PC-3 (cell line): ENCODE data around the gene NXPH2. TPM values are rescaled to one million over a fixed set of nuclear protein-coding genes. Genes with fewer than 3 reads are reported as not detected.

ENCODE experiments used
- ATAC-seq: fragments of 200-7000 bp; cut with Tn5 transposase; 2 replicates; pipeline ENCODE4 v1.9.1; 2020; ENCODE audit warnings: mild to moderate bottlenecking, moderate library complexity
- BruUV-seq: library from RNA; stranded (reverse); fragments of 400-500 nt; replicated peaks from 2 replicates; lab custom pipeline; 2021; lab: Mats Ljungman, UMichigan
- CTCF ChIA-PET: fragments of 300-600 bp; sonication (Branson Sonifier 250); formaldehyde crosslinking; loops from one replicate; lab custom pipeline; 2022; ENCODE audit warnings: antibody characterized with exemption; lab: Charles Lee
- POLR2A ChIA-PET: fragments of 300-600 bp; sonication (Branson Sonifier 250); formaldehyde crosslinking; loops from one replicate; lab custom pipeline; 2022; ENCODE audit warnings: antibody characterized with exemption; ENCODE audit not compliant: unreplicated experiment; lab: Charles Lee
- DNase-seq: peaks from one replicate; pipeline ENCODE4 v3.0.0-alpha.2; 2015
- H2AFZ ChIP-seq: fragments of 300-600 bp; sonication (generic); 2 replicates; pipeline ENCODE4 v1.6.0; 2016; ENCODE audit warnings: antibody characterized with exemption, low read length
- H3F3A ChIP-seq: fragments of 300-600 bp; sonication (generic); one replicate; pipeline ENCODE4 v1.6.0; 2017; ENCODE audit warnings: antibody characterized with exemption, low read length, control low read depth, mild to moderate bottlenecking; ENCODE audit not compliant: unreplicated experiment
- H3K27ac ChIP-seq: fragments of 300-600 bp; sonication (generic); 2 replicates; pipeline ENCODE4 v1.5.1; 2016; ENCODE audit warnings: mild to moderate bottlenecking, low read length
- H3K27me3 ChIP-seq: fragments of 300-600 bp; sonication (generic); 2 replicates; pipeline ENCODE4 v1.6.1; 2016; ENCODE audit warnings: low read length, mixed read lengths
- H3K36me3 ChIP-seq: fragments of 300-600 bp; sonication (generic); 2 replicates; pipeline ENCODE4 v1.6.1; 2016; ENCODE audit warnings: low read depth, mixed run types, low read length, mixed read lengths
- H3K4me1 ChIP-seq: fragments of 300-600 bp; sonication (generic); 2 replicates; pipeline ENCODE4 v1.5.1; 2016; ENCODE audit warnings: low read length; ENCODE audit not compliant: insufficient read depth
- H3K4me2 ChIP-seq: fragments of 300-600 bp; sonication (generic); 2 replicates; pipeline ENCODE4 v1.6.0; 2016; ENCODE audit warnings: low read length
- H3K4me3 ChIP-seq: fragments of 300-600 bp; sonication (generic); 2 replicates; pipeline ENCODE4 v1.5.1; 2016; ENCODE audit warnings: mild to moderate bottlenecking, low read length, mixed read lengths
- H3K79me2 ChIP-seq: fragments of 300-600 bp; sonication (generic); 2 replicates; pipeline ENCODE4 v1.6.1; 2017; ENCODE audit warnings: low read length, mixed read lengths
- H3K9ac ChIP-seq: fragments of 300-600 bp; sonication (generic); 2 replicates; pipeline ENCODE4 v1.6.0; 2016; ENCODE audit warnings: mild to moderate bottlenecking, low read length
- H3K9me2 ChIP-seq: fragments of 300-600 bp; sonication (generic); replicated peaks from 2 replicates; pipeline ENCODE4 v1.6.1; 2016; ENCODE audit warnings: mixed run types, low read length, mixed read lengths
- H3K9me3 ChIP-seq: fragments of 300-600 bp; sonication (generic); 2 replicates; pipeline ENCODE4 v1.6.1; 2016; ENCODE audit warnings: low read length, mixed read lengths
- H4K20me1 ChIP-seq: fragments of 300-600 bp; sonication (generic); 2 replicates; pipeline ENCODE4 v1.6.1; 2016; ENCODE audit warnings: low read length, mixed read lengths
- CTCF ChIP-seq: fragments of 300-600 bp; sonication (generic); conservative IDR thresholded peaks from 2 replicates; pipeline ENCODE4 v1.5.1; 2017; ENCODE audit warnings: antibody characterized with exemption, low read depth, mild to moderate bottlenecking, low read length
- EZH2 ChIP-seq: fragments of 300-600 bp; sonication (generic); IDR thresholded peaks from one replicate; pipeline ENCODE4 v1.6.1; 2017; ENCODE audit warnings: antibody characterized with exemption, mild to moderate bottlenecking, low read length; ENCODE audit not compliant: unreplicated experiment
- EZH2phosphoT487 ChIP-seq: fragments of 300-600 bp; sonication (generic); IDR thresholded peaks from 2 replicates; pipeline ENCODE4 v1.6.1; 2018; ENCODE audit warnings: mild to moderate bottlenecking, antibody characterized with exemption, low read length, borderline replicate concordance
- intact Hi-C: fragments of 100-400 bp; cut with micrococcal nuclease; formaldehyde crosslinking; loops from 2 replicates; pipeline ENCODE4 v1.9.0; 2023
- total RNA-seq: library from RNA; depleted of rRNA; stranded (reverse); fragments of >200 nt; gene quantifications from 2 replicates; pipeline ENCODE4 v1.2.3, GENCODE V29; 2014

The NXPH2 gene
- total RNA-seq, 1 experiment from 2014 or later: not detected

GRCh38 chr2:138682163-138682562 is 98.0 kb downstream of the NXPH2 start:
- TF ChIP-seq CTCF: no peak
- no peak for TF ChIP-seq EZH2phosphoT487
- no peak for TF ChIP-seq EZH2
- CTCF ChIA-PET: interaction anchor here (0.6 kb wide), 1 partner anchor 236 kb away, joined by 3 read pairs; no protein-coding TSS in a partner anchor
- POLR2A ChIA-PET: no interaction called here
- H3K36me3 ChIP-seq: no peaks in the 10 kb centered on the region
- H4K20me1 ChIP-seq: no peaks in the 10 kb centered on the region
- no peak overlapping the region for H3K27ac ChIP-seq
- ATAC-seq: no peak
- H3K9me2 ChIP-seq: no peaks in the 10 kb centered on the region
- H3K9me3 ChIP-seq: no peaks in the 10 kb centered on the region
- no peak overlapping the region for H2AFZ ChIP-seq
- H3F3A ChIP-seq: no peaks in the 10 kb centered on the region
- H3K4me3 ChIP-seq: no peak overlapping the region
- no peaks in the 10 kb centered on the region for H3K79me2 ChIP-seq
- H3K9ac ChIP-seq: no peak overlapping the region
- intact Hi-C loops: no loop called here
- H3K27me3 ChIP-seq: peaks cover 3% of the 10 kb centered on the region; the same call in 1 of the 2 replicates
- no peak overlapping the region for H3K4me2 ChIP-seq
- H3K4me1 ChIP-seq: no peaks in the 10 kb centered on the region
- no peak for DNase-seq
- BruUV-seq: no TSS peak

GRCh38 chr2:138677221-138677620 is 103.0 kb downstream of the NXPH2 start:
- TF ChIP-seq EZH2phosphoT487: no peak
- no peak for TF ChIP-seq CTCF
- TF ChIP-seq EZH2: no peak
- ChIA-PET CTCF (no interaction called here), POLR2A (interaction anchor here (0.5 to 0.6 kb wide), 2 partner anchors 17 to 26 kb away, joined by 3 read pairs; no protein-coding TSS in a partner anchor)
- BruUV-seq: no TSS peak
- Histone ChIP-seq H3K9ac (no peak overlapping the region), H2AFZ (no peak overlapping the region), H3K27ac (no peak overlapping the region), H3K4me2 (no peak overlapping the region), H3K27me3 (peaks cover 3% of the 10 kb centered on the region; the same call in 1 of the 2 replicates), H3K9me3 (no peaks in the 10 kb centered on the region), H3F3A (no peaks in the 10 kb centered on the region), H3K4me1 (no peaks in the 10 kb centered on the region), H4K20me1 (no peaks in the 10 kb centered on the region), H3K79me2 (no peaks in the 10 kb centered on the region), H3K9me2 (no peaks in the 10 kb centered on the region), H3K4me3 (no peak overlapping the region), H3K36me3 (no peaks in the 10 kb centered on the region)
- DNase-seq (no peak), ATAC-seq (no peak)
- intact Hi-C loops: no loop called here

GRCh38 chr2:138676619-138677021 is 103.6 kb downstream of the NXPH2 start:
- no peaks in the 10 kb centered on the region for H3K9me2 ChIP-seq
- H3K79me2 ChIP-seq: no peaks in the 10 kb centered on the region
- no TSS peak for BruUV-seq
- no peaks in the 10 kb centered on the region for H3K36me3 ChIP-seq
- H3F3A ChIP-seq: no peaks in the 10 kb centered on the region
- H3K9ac ChIP-seq: no peak overlapping the region
- POLR2A ChIA-PET: interaction anchor here (0.6 kb wide), 2 partner anchors 26 to 713 kb away, joined by 3 to 7 read pairs; no protein-coding TSS in a partner anchor
- no peaks in the 10 kb centered on the region for H3K9me3 ChIP-seq
- H2AFZ ChIP-seq: no peak overlapping the region
- ATAC-seq (peak; percentile 33), DNase-seq (peak; percentile 59)
- CTCF ChIA-PET: no interaction called here
- no peak overlapping the region for H3K27ac ChIP-seq
- intact Hi-C loops: no loop called here
- no peaks in the 10 kb centered on the region for H4K20me1 ChIP-seq
- peaks cover 3% of the 10 kb centered on the region; the same call in 1 of the 2 replicates for H3K27me3 ChIP-seq
- no peak overlapping the region for H3K4me2 ChIP-seq
- TF ChIP-seq EZH2 (no peak), CTCF (no peak), EZH2phosphoT487 (no peak)
- H3K4me3 ChIP-seq: no peak overlapping the region
- no peaks in the 10 kb centered on the region for H3K4me1 ChIP-seq
